NCI-H446 treated with DMSO at 0.1 percent for 48 hours (cell line): ENCODE data around the gene HSPG2.
"Not testable (repeated sequence)": the region's sequence is repeated elsewhere in the genome, so short reads cannot be mapped to it uniquely, and the experiment has no call there.

Experiments used
- DNase-seq: peaks from one replicate; lab custom pipeline; 2025; lab: John Stamatoyannopoulos, UW

The HSPG2 gene

GRCh38 chr1:21843208-21843607 lies 93.9 kb downstream of the HSPG2 start:
- no peak for DNase-seq

GRCh38 chr1:21842606-21843162 lies 94.4 kb downstream of the HSPG2 start:
- no peak for DNase-seq

DNA sequence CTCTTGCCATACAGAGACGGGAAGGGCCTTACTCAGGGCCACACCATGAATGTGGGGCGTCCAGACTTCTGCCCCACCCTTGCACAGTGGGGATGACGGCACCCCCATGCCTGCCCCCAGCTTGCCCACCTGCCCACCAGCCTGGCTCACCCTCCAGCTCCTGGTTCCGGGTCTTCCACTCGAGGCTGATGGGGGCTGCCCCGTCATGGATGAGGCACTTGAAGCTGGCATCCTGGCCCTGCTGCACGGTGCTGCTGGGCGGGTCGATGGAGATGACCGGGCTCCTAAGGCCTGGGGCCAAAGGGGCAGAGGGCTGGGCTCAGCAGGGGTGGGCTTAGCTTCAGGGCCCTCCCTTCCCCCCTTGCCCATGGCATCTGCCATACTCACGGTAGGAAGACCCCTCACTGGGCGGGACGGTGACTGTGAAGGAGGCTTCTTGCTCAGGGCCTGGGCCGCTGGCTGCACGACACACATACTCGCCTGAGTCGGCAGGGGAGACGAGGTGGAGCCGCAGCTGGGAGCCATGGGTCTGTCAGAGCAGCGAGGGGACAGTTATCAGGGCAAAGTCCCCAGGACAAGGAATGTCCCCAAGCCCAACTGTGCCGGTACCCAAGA lies 95.2 kb downstream of the HSPG2 start:
- no peak for DNase-seq

GRCh38 chr1:21840981-21841380 lies 96.1 kb downstream of the HSPG2 start:
- no peak for DNase-seq

DNA sequence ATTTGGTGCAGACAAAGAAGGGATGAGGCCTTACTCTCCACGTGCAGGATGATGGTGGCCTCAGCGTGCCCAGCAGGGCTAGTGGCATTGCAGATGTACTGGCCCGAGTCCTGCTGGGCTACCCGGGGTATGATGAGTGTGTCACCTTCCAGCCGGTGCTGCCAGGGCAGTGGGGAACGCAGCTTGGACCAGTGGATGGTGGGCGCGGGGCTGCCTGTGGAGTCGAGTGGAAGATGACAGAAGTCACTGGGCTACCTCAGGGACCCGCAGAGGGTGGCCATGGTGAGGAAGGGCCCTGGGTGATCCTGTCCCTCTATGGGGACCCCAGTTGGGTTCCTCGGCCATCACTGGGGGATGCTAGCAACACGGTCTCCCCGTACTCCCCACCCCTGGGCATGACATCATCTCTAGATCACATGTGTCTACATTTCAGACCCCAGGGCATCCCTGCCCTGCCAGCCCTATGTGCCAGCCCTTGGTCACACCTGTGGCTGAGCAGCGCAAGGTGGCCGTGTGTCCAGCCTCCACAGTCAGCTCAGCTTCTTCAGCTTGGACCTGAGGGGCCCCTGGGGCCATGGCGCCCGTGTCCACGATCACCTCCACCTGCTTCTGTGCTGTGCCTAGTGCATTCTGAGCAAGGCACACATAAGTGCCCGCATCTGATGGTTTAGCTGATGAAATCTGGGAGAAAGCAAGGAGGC lies 97.6 kb downstream of the HSPG2 start:
- DNase-seq, result no peak

DNA sequence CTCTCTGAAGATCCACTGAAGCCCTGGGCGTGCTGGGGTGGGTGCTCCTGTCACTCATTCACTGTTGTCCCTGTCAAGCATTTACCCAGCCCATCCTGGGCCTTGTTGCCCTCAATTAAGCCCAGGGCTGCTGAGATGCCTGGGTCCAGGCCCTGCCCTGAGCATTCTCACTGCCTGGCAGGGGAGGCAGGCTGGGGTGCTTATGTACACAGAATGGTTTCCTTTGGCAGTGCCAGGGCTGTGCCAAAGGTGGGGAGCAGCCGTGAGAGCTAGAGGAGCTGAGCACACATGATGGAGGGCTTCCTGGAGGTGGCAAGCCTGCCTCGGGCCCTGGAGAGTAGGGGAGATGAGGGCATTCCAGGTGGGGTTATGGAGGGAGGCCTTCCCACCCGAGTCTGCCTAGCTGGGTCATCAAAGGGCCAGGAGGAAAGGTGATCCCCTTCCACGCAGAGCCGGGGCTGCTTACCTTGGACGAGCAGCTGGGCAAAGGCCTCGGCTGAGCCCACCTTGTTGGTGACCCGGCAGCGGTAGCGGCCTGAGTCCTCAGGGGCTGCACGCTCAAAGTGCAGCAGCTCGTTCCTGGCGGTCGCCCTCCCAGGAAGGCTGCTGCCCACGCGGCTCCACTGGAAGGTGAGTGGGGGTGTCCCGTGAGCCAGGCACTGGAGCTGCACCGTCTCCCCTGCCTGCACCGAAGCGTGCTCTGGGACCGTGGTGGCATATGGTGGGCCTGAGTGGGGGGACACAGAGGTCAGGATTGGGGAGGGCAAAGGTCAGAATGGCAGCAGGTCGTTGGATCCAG lies 98.6 kb downstream of the HSPG2 start:
- DNase-seq, result no peak

DNA sequence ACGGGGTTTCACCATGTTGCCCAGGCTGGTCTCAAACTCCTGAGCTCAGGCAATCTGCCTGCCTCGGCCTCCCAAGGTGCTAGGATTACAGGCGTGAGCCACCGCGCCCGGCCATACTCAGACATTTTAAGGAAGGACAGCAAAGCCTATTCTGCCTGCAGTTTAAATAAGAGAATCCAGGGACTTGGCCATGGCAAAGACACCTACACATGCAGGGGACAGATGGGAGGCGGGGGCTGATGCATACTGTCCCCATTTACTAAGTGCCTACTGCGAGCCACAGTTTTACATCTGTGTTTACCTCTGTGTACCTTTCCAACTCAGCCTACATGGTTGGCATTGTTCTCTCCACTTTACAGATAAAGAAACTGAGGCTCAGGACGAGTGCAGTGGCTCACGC lies 99.6 kb downstream of the HSPG2 start:
- no peak for DNase-seq

DNA sequence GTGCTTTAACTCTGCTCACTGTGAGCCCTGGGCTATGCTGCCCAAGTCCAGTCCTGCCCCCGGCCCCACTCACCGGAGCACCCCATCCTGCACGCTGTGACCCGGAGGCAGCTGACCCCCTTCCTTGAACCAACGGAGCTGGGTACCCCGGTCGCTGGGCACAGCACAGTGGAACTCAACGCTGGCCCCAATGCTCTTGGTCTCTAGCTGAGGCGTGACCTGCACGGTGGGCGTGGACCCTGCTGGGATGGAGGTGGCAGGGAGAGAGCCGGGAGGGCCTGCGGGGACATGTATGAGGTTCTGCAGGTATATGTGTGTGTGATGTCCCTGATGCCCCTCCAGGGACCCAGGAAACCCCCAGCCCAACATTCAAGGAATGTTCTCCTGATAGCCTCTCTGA lies 100.4 kb downstream of the HSPG2 start:
- DNase-seq, result no peak

DNA sequence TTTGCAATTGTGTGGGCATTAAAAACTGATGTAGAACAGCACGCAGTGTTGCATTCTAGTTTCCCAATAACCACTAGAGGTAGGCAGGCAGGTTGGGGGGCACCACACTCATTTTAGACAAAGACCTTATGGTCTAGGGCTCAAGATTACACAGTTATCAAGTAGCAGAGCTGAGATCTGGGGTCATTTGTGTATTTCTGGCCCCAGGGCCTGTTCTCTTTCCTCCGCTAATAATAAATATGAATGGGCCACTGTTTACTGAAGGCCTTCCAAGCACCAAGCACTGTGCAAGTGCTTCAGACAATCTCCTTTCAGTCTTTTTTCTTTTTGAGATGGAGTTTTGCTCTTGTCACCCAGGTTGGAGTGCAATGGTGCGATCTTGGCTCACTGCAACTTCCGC lies 101.1 kb downstream of the HSPG2 start:
- no peak for DNase-seq

GRCh38 chr1:21834666-21835065 lies 102.4 kb downstream of the HSPG2 start:
- DNase-seq, result no peak

GRCh38 chr1:21834094-21834493 lies 103.0 kb downstream of the HSPG2 start:
- no peak for DNase-seq

DNA sequence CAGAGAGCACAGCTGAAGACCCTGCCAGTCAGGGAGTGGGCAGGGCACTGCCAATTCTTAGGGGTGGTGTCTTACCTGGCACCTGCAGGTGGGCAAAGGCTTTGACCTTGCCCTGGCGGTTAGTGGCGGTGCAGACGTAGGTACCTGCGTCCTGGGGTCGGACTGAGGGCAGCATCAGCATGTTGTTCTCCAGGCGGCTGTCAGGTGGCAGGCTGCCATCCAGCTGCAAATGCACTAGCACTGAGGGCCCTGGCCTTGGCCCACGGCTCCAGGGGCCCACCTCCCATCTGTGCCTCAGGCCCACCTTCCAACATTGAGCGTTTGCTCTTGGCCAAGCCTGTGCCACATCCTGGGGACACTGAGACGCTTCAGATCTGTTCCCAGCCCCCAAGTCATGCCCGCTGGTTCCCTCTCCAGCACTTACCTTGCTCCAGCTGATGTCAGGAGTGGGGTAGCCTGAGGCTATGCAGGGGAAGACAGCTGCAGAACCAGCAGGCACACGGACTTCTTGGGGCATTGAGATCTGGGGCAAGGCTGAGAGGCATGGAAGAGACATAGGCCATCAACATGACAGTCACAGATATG lies 103.6 kb downstream of the HSPG2 start:
- no peak for DNase-seq

- no peak for DNase-seq
Measured at GRCh38 chr1:21831454-21831970, 105.6 kb downstream of the HSPG2 start.

GRCh38 chr1:21830792-21831453 lies 106.2 kb downstream of the HSPG2 start:
- DNase-seq, result no peak

GRCh38 chr1:21829294-21829693 lies 107.8 kb downstream of the HSPG2 start:
- no peak for DNase-seq

DNA sequence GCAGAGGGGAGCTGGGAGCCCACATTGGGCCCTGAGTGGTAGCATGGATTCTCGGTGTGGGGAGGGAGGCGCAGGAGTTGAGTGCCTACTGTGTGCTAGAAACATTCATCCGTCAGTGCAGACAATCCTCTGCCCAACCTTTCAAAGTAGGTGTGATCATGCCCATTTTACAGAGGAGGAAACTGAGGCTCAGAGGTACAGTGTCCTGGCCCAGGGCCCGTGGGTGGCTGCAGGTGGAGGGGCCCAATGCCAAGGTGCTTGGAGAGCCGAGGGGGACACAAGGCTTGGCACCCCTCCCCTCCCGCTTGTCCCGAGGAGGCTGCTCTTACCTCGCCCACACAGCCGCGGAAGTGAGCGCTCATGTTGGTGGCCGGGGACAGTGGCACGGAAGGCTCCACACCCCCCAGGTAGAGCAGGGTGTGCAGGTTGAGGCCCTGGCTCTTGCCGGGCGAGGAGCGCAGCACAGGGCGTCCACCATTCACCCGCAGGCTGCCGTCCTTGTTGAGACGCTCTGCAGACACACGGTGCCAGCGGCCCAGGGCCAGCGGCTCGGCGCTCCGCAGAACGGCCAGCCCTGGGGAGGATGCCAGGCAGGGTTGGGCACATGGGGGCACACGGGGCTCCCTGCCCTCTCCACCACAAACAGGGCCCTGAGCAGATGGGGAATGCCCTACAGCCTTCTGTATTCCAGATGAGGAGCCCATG lies 108.5 kb downstream of the HSPG2 start:
- no peak for DNase-seq

GRCh38 chr1:21828075-21828474 lies 109.0 kb downstream of the HSPG2 start:
- no peak for DNase-seq

DNA sequence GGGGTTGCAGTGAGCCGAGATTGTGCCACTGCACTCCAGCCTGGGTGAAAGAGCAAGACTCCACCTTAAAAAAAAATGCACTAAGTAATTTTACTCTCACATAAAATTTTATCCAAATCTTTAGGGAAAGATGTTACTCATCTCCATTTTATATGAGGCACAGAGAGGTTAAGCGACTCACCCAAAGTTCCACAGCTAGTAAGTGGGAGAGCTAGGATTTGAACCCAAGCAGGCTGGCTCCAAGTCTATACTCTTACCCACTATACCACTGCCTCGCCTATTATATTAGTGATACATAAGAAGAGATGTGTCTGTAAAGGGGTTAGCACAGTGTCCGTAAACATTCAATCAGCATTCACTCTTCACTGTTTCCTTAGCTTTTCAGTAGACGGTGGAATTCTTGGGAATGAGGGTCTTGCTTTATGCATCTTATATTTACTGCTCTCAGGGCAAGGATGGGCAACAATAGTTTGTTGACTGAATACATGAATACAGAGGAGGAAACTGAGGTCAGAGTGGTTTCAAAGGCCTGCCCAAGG lies 109.9 kb downstream of the HSPG2 start:
- DNase-seq, result no peak

DNA sequence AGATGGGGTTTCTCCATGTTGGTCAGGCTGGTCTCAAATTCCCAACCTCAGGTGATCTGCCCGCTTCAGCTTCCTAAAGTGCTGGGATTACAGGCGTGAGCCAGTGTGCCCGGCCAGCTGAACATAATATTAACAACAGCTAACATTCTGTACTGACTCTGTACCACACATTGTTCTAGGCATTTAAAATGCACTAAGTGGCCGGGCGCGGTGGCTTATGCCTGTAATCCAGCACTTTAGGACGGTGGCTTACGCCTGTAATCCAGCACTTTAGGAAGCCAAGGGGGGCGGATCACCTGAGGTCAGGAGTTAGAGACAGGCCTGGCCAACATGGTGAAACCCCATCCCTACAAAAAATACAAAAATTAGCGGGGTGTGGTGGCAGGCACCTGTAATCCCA lies 110.4 kb downstream of the HSPG2 start:
- not testable (repeated sequence) for DNase-seq

DNA sequence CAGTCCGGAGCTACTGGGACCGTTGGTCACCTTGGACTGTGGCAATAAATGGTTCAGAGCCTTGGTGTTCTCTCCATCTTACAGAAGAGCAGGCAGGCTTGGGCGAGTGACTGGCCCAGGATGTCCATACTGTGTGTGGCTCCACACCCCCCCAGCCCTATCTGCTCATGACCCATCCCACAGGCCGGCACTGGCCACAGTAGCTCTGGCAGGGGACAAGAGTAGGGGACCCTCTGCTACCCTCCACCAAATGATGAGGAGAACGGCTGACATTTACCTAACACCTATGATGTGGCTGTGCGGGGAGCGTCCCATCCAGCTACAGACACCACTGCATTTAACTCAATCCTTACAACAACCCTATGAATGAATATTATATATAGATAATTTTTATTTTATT lies 111.7 kb downstream of the HSPG2 start:
- DNase-seq, result no peak

DNA sequence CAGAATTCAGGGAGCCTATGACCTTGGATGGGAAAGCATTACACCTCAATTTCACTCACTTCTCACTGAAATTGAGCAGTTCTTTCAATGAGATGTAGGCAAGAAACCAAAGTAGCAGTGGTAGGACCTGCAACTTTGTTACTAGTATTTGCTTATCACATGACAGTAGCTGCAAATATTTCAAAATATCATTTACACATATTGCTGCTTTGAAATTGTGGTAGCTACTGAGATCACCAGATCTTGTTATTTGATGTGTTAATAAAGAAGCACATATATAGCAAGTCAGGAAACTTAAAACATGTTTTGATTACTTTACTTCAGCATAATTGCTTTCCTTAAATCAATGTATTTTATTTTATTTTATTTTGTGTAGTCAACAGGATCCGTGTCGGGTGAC lies 112.2 kb downstream of the HSPG2 start:
- no peak for DNase-seq
